Muscle of leg (tissue), 11 donors: ENCODE measurements around the gene QSOX1. TPM values are rescaled to one million over a fixed set of nuclear protein-coding genes. Genes with fewer than 3 reads are reported as not detected.

Experiments
- DNase-seq: peaks from one replicate; pipeline ENCODE4 v3.0.0; 2013
- H3K27ac ChIP-seq: one replicate; pipeline ENCODE4 v1.5.1; 2013; ENCODE audit warnings: mild to moderate bottlenecking, low read length, control low read depth
- H3K27me3 ChIP-seq: one replicate; pipeline ENCODE4 v1.6.1; 2013; ENCODE audit warnings: low read length; ENCODE audit not compliant: control insufficient read depth, insufficient read depth
- H3K36me3 ChIP-seq: one replicate; pipeline ENCODE4 v1.6.1; 2013; ENCODE audit warnings: low read length; ENCODE audit not compliant: control insufficient read depth, insufficient read depth
- H3K4me1 ChIP-seq: one replicate; pipeline ENCODE4 v1.6.1; 2013; ENCODE audit warnings: low read length; ENCODE audit not compliant: control insufficient read depth, insufficient read depth
- H3K4me3 ChIP-seq: one replicate; pipeline ENCODE4 v1.5.1; 2013; ENCODE audit warnings: low read length, control low read depth
- H3K9me3 ChIP-seq: replicated peaks from 2 replicates; pipeline ENCODE4 v1.6.1; 2013; ENCODE audit warnings: low read depth, low read length; ENCODE audit not compliant: control insufficient read depth
- WGBS: methylation state at CpG from one replicate; pipeline ENCODE4 v1.1.5; 2013; ENCODE audit warnings: missing lambda C conversion rate; ENCODE audit not compliant: insufficient coverage; 5-methylcytosine and 5-hydroxymethylcytosine counted together
- polyA plus RNA-seq, 8 donors: library from polyadenylated mRNA; unstranded; fragments of 120-200 nt; gene quantifications; one replicate each; pipeline versions ENCODE4 v1.2.1 to v1.2.3, GENCODE V29; 2013; ENCODE audit warnings: inconsistent platforms in 1 of 8, low replicate concordance in 1 of 8; ENCODE audit not compliant: insufficient read length in 8 of 8, insufficient read depth in 1 of 8
- total RNA-seq: library from RNA; stranded (reverse); fragments of 120-200 nt; gene quantifications from one replicate; pipeline ENCODE4 v1.2.4, GENCODE V29; 2013

QSOX1 gene
- total and polyA plus RNA-seq, 9 donors, result 16.0 to 43.5 (median 33.1) TPM

DNA sequence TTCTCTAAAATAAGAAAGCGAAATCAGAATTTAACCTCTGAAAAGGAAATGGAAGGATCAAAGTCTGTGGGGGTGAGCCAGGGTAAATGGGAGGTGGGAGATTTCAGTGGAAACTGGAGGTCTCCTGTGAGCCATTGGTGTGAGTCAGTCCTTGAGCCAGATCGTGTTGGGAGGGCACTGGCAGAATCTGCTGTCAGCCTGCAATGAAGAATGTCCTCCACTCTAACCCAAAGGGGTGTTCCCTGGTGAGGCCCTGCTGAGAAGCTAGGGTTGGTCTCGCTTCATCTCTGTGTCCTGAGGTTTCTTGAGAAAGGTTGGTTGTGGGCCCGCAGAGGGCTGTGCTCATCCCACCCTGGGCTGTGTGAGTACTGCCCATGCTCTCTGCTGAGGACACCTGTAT, 2.4 kb downstream of the QSOX1 start:
- WGBS, result 87% methylated on average over 3 of the region's 4 CpGs
- no peak for DNase-seq
- Histone ChIP-seq H3K27me3 (no peaks in the 10 kb centered on the region), H3K9me3 (no peaks in the 10 kb centered on the region), H3K36me3 (no peaks in the 10 kb centered on the region), H3K4me3 (no peak overlapping the region), H3K27ac (no peak overlapping the region), H3K4me1 (peaks cover 11% of the 10 kb centered on the region)

DNA sequence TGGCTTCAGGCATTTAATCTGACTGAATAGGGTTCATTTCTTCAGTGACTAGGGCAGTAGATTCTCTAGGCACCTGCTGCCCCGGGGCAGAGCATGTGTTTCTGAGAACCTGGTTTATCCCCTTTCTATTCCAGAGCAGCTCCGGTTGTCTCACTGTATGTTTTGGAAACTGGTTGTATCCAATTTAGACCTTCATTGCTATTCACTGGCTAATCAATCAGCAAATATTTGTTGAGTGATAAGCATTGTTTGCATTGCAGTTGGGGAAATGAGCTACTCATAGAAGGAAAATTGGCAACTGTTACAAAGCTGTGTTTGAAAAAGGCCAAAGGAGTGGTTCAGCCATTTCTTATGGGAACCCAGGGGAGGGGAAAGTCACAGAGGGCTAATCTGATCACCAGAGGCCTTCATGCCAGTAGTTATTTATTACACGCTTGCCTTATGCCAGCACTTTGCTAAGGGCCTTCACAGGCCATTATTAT, 2.9 kb downstream of the QSOX1 start:
- WGBS, result no CpG with 5 or more reads among the region's 3 CpGs

DNA sequence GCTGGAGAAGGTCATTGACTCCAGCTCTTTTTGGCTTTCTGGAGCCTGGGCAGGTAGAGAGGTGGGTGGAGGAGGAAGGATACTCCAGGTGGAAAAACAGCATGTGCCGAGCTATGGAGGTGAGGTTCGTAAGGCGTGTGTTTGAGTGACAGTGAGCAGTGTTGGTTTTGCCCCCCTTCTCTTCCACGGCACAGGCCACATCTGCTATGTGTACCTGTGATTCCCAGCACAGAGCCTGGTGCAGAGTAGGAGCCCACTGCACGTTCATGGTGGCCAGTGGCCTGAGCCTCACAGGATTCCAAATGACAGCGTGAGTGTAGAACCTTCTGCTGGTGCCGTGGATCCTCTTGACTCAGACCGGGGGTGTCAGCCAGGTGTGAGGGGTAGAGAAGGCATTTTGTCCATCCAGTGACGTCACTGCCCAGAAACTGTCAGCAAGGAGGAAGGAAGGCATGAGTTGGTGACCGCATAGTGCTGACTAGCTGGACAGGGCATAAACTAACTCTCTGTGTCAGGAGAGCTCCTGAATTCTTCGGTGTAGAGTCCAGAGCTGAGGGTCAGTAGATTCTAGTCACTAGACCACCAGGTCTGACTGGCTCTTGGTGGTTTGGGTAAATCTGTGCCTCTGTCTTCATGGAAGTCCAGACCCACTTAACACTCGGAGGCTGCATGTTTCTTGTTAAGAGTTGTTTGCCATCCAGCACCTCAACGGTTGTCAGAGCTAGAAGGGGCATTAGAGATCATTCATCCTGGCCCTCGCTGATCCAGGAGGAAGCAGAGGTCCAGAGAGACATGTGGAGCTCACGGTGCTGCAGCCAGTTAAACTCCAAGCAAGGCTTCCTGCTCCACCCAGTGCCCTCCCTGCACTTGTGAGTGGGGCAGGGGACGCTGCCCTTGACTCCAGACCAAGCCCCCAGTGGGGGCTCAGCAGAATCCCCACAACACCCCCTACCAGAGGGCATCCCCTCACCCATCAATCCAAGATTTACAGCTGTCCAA, 3.8 kb downstream of the QSOX1 start:
- no peaks in the 10 kb centered on the region for H3K9me3 ChIP-seq
- H3K27me3 ChIP-seq, result no peaks in the 10 kb centered on the region
- H3K4me1 ChIP-seq, result peaks cover 11% of the 10 kb centered on the region
- H3K27ac ChIP-seq, result no peak overlapping the region
- no peak overlapping the region for H3K4me3 ChIP-seq
- no peak for DNase-seq
- no peaks in the 10 kb centered on the region for H3K36me3 ChIP-seq
- 89% methylated on average over 12 of the region's 16 CpGs for WGBS

More for the DNA sequence above, 2.9 kb downstream of the QSOX1 start:
- peaks cover 11% of the 10 kb centered on the region for H3K4me1 ChIP-seq
- H3K4me3 ChIP-seq, result no peak overlapping the region
- H3K27ac ChIP-seq, result no peak overlapping the region
- no peaks in the 10 kb centered on the region for H3K36me3 ChIP-seq
- no peaks in the 10 kb centered on the region for H3K9me3 ChIP-seq
- no peak for DNase-seq
- no peaks in the 10 kb centered on the region for H3K27me3 ChIP-seq

DNA sequence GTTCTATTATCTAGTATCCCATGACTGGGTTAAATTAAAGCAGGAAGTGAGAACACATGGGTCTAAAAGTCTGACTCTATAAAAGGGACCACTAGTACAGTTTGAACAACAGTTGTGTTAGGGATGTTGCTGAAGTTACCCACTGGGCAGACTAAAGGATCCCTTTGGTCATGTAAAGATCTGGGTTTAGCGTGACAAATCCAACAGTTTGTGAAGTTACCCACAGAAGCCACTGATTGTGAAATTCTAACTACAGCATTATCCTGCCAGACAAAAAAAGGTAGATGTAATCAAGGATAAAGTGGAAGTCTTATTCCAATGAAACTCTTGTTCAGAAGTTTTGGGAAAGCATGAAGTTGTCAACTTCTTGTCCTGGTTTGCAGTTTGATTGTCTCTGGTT, 5.7 kb downstream of the QSOX1 start:
- no peak overlapping the region for H3K27ac ChIP-seq
- peaks cover 5% of the 10 kb centered on the region for H3K4me1 ChIP-seq
- WGBS, result no CpG with 5 or more reads among the region's 1 CpG
- H3K36me3 ChIP-seq, result no peaks in the 10 kb centered on the region
- H3K4me3 ChIP-seq, result no peak overlapping the region
- no peaks in the 10 kb centered on the region for H3K27me3 ChIP-seq
- DNase-seq, result no peak
- H3K9me3 ChIP-seq, result no peaks in the 10 kb centered on the region

DNA sequence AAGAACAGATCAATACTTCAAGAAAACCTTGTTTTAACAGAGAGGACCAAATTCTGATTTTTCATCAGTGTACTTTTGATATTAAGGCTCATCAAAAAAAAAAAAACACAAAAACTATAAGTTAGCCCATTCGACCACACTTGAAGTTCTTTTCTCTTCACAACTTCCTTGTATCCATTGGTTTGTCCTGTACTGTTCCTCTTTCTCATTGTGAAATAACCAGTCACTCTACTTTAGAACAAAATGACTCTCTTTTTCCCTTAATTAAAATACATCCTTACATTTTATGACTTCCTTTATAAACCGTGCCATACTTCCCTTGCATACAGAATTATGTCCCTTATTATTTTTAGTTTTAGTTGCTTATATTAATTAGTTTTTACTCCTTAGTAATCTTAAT, 8.4 kb downstream of the QSOX1 start:
- peaks cover 1% of the 10 kb centered on the region for H3K36me3 ChIP-seq

DNA sequence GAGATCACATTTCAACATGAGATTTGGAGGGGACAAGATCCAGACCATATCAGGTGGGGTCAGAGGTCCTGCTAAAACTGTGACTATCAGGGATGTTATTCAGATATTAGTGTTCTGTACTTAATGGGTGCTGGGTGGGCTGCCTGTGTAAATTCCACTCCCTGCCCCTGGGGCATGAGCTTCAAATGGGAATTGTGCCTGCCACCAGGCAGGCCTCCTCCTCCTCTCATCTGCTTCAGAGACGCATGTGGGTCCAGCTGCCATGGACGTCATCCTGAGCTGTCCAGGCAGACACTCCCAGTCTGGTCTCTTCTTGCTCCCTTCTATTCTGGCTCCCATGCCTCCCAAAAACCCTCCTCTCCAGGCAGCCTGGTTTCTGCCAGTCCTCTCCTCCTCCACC, 10.4 kb downstream of the QSOX1 start:
- peaks cover 21% of the 10 kb centered on the region for H3K4me1 ChIP-seq
- H3K4me3 ChIP-seq, result no peak overlapping the region
- no peak overlapping the region for H3K27ac ChIP-seq
- DNase-seq, result no peak
- WGBS, result 73% methylated on average over 2 of the region's 2 CpGs
- no peaks in the 10 kb centered on the region for H3K9me3 ChIP-seq
- H3K36me3 ChIP-seq, result peaks cover 4% of the 10 kb centered on the region
- no peaks in the 10 kb centered on the region for H3K27me3 ChIP-seq

More for the DNA sequence above, 8.4 kb downstream of the QSOX1 start:
- Histone ChIP-seq H3K4me3 (no peak overlapping the region), H3K27ac (no peak overlapping the region), H3K27me3 (no peaks in the 10 kb centered on the region), H3K9me3 (no peaks in the 10 kb centered on the region), H3K4me1 (peaks cover 21% of the 10 kb centered on the region)
- no CpG with 5 or more reads among the region's 2 CpGs for WGBS
- no peak for DNase-seq

DNA sequence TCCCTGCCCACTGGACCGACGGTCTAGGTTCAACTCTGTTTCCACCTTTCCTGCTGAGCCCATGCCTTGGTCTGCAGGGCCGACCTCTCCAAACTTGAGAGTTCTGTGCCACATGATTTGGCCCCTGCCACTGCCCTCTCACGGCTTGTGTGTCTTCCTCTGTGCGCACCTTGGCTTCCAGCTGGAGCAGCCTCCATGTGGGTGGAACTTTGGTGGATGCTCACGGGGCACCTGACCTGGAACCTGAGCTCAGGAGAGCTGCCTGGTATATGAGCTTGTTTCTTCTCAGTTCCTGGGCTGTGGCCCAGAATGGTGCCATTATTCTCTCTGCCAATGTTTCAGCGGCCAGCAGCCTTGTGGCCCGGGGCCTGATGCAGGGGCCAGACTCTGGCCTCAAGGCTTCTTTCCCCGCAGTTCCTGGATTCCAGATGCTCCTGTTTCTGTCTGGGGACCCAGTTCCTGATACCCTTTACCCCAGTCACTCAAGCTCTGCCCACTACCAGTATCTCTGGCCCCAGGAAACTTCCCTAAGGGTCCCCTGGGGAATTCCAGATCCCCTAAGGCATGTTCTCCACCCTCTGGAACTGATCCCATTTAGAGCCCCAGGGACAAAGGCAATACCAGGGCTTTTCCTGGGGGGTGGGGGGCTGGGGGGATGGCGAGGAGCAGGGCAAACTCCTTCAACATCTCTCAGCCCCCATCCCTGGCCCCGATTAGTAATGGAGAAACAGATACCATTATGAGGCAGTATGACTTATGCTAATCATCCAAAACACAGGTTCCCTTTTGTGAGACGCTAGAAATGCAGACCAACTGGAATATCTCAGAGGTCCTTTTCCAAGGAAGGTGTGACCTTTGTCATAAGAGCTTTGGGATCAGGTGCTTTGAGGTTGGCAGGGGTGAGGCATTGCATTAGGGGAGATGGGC, 11.1 kb downstream of the QSOX1 start:
- Histone ChIP-seq H3K36me3 (peaks cover 4% of the 10 kb centered on the region), H3K27ac (no peak overlapping the region), H3K4me1 (peaks cover 21% of the 10 kb centered on the region), H3K9me3 (no peaks in the 10 kb centered on the region), H3K27me3 (no peaks in the 10 kb centered on the region), H3K4me3 (no peak overlapping the region)
- DNase-seq, result no peak
- WGBS, result 87% methylated on average over 7 of the region's 12 CpGs

DNA sequence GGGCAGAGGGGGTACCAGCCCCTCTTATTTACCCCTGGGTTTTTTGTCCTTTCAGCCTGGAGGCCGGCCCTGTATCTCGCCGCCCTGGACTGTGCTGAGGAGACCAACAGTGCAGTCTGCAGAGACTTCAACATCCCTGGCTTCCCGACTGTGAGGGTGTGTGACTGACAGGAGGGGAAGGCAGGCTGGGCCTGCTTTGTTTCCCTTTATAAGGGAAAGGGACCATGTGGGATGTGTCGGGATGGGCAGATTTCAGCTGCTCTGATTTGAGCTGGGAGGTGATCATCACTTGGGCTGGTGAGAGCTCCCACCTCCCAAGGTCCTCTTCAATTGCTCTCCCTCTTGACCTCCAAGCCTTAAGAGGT, 11.7 kb downstream of the QSOX1 start:
- no peaks in the 10 kb centered on the region for H3K9me3 ChIP-seq
- WGBS, result no CpG with 5 or more reads among the region's 5 CpGs
- H3K4me3 ChIP-seq, result no peak overlapping the region
- H3K27me3 ChIP-seq, result no peaks in the 10 kb centered on the region
- H3K4me1 ChIP-seq, result peaks cover 21% of the 10 kb centered on the region
- H3K27ac ChIP-seq, result no peak overlapping the region
- DNase-seq, result no peak
- peaks cover 4% of the 10 kb centered on the region for H3K36me3 ChIP-seq

DNA sequence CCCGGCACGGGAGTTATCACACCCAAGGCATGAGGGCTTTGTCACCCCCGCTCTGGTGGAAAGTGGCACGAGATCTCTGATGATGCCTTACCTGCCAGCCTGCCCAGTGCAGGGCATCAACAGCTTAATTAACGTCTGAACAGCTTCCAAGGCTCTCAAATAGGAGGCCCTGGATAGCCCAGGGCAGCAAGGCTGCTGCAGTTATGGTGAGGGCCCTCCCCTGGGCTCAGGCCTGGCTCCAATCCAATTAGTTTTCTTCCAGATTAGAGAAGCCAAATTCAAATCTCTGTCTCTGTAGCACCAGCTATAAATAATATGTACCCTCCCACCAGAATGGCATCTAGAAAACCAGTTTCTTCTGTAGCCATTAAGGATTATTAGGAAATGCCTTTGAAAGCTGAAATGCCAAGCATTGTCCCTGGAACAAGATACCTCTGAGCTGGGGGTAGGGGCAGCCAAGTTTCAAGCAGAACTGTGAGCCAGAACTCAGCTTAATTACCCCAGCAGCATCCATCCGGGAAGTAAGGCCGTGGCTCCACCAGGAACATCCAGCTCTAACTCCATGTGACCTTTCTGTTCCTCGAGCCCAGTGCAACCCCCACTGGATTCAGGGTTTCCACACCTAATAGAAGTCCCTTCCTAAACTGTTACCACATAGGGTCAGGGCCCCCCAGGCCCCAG, 12.5 kb downstream of the QSOX1 start:
- Histone ChIP-seq H3K27ac (no peak overlapping the region), H3K4me3 (no peak overlapping the region), H3K9me3 (no peaks in the 10 kb centered on the region), H3K36me3 (peaks cover 4% of the 10 kb centered on the region), H3K27me3 (no peaks in the 10 kb centered on the region), H3K4me1 (peaks cover 21% of the 10 kb centered on the region)
- 61% methylated on average over 8 of the region's 8 CpGs for WGBS
- DNase-seq, result no peak
